ENCODE measurements around the gene TSACC.
"Not testable (repeated sequence)": the region's sequence is repeated elsewhere in the genome, so short reads cannot be mapped to it uniquely, and the experiment has no call there.

The TSACC gene

DNA sequence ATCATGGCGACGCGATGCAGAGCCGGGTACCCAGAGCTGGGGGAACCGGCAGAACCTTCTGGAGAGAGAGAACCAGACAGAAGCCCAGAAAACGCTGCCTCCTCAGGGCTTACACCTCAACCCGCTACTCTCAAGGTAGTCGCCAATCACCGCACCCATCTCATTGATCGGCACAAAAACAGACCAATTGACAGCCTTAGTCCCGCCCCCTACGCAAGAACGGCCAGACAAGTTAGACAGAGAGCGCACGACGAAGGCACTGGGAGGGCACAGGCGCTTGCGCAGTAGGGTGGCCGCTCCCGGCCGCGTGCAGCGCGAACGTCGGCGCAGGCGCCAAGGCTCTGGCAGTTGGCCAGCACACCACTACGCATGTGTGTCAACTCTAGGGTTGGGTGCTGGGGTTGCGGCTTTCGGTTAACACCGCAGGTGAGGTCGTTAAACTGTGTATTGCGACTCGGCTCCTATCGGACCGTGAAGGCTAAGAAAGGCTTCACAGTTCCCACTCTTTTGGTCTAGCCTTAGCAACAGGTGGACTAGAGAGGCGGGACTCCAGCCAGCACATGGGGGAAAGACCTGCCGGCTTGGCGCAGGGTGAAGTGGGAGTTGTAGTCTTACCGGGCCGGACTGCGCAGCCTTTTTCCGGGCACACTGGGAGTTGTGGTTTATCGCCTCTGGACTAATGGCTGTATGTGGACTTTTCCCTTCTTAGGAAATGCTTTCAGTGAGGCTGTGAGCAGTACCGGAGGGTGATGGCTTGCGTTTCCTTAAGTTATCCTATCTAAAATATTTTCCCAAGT is at the start of gene TSACC, which contains the start of gene CCT3:
TSACC (plus strand) TSS at position 347 of the 797 bp plus-strand sequence. CDS start 1,232 bp downstream, outside the sequence.
CCT3 (minus strand) TSS at position 113 of the 797 bp plus-strand sequence; CDS start at position 5, 108 bp downstream.
- DNase-seq (ENCODE audit: low read depth in 2 of 2), result peak; percentile 97 to 99

DNA sequence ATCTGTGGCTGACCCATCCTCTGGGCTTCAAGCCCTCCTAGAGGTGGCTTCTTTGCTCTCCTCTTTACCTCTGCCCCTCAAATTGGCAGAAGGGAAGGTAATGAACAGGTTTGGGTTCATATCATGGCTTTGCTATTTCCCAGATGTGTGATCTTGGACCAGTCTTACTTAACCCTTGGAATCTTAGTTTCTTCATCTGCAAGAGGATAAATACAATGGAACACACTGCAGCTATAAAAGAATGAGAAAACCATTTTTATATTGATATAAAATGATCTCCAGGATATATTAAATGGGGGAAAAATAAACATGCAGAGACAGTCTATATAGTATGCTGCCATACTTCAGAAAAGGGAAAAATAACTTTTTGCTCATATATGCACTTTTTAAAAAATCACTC is 48.5 kb upstream of the TSACC start:
- no peak for DNase-seq (ENCODE audit: low read depth in 2 of 2)

DNA sequence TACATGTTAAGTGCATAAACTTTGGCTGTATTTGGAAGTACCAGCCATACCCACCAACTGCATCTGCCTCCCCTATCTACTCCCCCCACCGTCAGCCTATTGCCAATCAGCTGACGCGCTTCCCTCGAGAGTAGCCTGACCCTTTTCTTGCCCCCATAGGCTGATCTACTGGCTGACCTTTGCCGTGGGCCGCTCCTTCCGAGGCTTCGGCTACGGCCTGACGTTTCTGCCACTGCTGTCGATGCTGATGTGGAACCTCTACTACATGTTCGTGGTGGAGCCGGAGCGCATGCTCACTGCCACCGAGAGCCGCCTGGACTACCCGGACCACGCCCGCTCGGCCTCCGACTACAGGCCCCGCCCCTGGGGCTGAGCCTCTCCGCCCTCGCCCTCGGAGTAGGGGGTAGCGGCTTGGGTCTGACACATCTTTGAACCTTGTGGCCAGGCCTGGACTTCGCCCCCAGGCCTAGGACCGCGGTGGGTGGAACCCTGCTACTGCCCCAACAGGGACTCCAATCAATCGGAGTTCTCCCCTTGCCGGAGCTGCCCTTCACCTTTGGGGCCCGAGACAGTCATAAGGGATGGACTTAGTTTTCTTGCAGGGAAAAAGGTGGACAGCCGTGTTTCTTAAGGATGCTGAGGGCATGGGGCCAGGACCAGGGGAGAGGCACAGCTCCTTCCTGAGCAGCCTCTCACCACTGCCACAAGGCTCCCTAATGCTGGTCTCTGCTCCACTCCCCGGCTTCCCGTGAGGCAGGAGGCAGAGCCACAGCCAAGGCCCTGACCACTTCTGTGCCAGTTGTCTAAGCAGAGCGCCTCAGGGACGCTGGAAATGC is 46.9 kb upstream of the TSACC start:
- no peak for DNase-seq (ENCODE audit: low read depth in 2 of 2)

DNA sequence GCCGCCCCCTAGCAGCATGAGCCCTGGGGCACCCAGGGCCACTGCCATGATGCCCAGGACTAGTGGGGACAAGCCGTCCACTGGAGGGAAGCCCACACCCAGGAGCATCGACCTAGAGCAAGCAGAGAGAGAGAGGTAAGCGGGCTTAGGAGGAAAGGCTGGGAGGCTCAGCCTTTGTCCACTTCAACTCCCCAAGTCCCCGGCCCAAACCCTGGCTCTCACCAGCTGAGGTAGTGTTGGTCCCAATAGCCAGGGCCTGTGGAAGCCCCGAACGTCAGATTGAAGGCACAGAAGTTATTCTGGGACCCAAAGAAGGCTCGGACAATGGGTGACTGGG is 45.3 kb upstream of the TSACC start:
- no peak for DNase-seq (ENCODE audit: low read depth in 2 of 2)

DNA sequence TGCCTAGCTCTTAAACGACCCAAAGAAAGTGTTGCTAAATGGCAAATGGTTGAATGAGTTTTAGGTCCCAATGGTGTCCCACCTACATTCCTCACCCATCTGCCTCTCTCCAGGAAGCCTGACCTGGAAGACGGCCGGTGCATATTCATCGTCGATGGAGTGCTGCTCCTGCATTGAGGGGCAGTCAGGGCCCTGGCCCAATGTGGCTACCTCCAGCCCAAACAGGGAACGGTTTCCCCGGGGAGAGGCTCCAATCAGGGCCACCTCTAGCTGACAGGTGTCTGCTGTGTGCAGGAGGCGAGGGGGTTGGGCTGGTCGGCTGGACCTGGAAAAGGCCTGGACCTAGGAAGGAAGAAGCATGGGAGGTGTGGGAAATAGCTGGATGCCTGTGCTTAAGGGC is 44.4 kb upstream of the TSACC start:
- DNase-seq (ENCODE audit: low read depth in 2 of 2), result no peak

DNA sequence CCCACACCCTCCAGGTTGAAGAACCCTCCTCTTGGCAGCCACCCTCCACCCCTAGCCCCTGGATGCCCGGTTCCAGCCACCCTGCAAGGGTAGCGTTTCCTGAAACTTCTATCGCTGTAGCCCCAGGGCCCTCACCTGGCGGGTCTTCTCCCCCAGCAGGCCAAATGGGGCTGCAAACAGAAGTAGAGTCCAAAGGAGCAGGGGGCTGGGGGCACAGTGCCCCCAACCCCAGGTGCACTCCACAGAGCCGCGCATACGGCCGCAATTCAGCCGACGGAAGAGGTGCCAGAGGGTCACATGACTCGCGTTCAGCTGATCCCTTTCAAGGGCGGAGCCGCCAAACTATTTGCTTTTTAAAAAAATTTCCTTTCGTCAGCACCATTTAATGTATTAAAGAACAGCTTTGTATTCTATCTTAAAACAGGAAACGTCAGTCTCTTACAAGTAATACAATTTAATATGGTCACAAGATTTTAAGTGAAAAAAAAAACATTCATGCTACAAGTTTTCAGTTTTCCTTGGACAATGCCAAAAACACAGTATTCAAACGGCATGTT is 42.9 kb upstream of the TSACC start, which contains the start of gene GLMP:
GLMP (minus strand) TSS at position 289 of the 557 bp plus-strand sequence; CDS start at position 255, 34 bp downstream.
- DNase-seq (ENCODE audit: low read depth in 2 of 2), result peak; percentile 24 to 25

DNA sequence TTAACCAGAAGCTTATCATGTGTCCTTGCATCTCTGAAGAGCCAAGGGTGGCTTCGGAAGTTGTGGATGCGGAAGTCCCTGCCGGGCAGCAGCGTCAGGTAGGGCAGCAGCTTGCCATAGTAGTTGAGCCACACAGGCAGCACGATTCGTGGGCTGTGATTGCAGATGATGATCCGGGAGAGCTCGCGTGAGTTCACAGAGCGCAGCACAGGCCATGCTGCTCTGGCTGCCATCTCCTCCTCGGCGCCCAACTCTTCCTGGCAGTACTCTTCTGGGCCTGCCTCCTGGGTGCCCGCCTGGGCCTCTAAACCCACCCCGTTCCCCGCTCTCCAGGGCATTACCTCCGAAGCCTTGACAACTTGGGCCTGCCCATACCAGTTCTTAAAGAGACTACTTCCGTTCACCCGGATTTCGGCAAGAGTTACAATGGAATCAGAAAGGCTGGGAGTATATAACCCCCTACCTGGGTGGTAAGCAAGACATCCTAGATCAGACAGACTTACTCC is 39.4 kb upstream of the TSACC start, which contains the start of gene VHLL:
VHLL (minus strand) TSS at position 456 of the 506 bp plus-strand sequence; CDS start at position 338, 118 bp downstream.
- DNase-seq (ENCODE audit: low read depth in 2 of 2), result no peak

DNA sequence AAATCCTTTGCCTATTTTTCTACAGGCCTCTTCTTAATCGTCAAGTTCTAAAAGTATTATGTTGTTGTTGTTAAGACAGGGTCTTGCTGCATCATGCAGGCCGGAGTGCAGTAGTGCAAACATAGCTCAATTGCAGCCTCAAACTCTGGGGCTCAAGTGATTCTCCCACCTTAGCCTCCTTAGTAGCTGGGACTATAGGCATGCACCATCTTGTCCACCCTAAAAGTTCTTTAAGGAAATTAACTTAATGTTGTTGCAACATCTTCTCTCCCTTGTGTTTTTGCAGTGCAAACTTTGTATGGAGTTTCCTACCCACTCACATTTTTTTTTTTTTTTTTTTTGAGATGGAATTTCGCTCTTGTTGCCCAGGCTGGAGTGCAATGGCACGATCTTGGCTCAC is 35.1 kb upstream of the TSACC start:
- DNase-seq (ENCODE audit: low read depth in 2 of 2), result no peak

DNA sequence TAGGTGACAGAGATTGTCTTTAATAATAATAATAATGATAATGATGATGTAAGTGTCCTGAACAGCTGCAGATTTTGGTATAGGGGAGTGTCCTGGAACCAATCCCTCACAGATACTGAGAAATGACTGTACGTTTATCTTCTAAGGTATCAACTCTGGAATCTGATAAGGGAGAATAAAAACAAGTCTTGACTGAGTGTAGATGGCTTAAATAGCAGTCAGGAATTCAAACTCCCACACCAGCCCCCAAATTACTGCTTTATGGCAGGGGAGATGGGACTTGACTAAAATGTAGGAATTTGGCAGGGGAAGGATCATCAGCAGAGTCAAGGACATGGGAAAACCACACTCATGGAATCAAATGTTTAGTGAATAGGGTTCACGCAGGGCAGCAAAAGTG is 33.1 kb upstream of the TSACC start:
- no peak for DNase-seq (ENCODE audit: low read depth in 2 of 2)

DNA sequence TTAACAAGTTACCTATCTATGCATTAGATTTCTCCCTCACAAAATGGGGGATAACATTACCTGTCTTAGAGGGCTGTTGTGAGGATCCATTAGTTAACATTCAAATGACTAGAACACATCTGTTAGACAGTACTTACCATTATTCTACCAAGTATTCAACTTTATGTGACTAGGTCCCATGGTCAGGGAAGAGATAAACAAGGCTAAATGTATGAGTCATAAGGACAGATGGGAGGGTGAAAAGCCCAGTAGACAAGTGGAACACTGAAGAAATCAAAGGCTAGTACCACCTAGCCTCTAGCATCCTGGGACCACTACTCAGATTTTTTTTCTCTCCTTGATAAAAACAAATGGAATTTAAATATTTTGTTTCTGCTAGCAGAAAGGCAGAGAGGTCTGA is 30.2 kb upstream of the TSACC start:
- no peak for DNase-seq (ENCODE audit: low read depth in 2 of 2)

DNA sequence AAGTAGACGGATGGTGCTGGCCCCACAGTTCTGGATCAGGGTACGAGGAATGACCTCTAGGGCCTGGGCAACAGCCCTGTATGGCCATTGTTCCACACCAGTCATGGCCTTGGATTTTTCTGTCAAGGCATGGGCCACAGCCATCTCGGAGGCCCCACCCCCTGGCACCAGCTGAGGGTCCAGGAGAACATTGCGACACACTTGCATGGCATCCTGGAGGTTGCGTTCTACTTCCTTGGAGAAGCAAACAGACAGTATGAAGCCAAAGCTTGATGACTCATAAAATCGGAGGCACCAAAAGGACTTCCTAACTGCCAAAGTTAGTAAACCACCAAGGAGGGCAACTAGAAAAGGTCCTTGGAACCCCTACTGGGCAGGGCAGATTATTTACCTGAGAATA is 27.4 kb upstream of the TSACC start:
- no peak for DNase-seq (ENCODE audit: low read depth in 2 of 2)

DNA sequence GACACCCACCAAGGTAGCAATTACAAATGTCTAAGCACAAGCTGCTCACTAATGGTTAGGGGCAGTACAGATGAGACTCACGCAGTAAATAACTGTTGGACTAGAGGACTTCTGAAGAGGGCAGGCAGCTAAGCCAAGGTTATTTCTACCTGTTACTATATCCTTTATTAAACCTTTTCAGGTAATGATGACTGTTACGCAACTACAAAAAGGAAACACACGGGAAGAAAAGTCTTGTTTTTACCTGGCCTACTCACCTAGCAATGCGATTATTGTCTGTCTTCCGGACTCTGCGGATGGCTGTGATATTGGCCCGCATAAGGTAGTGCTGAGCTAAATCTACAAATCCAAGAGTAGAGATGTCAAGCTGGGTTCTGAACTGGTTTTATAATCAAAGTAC is 21.4 kb upstream of the TSACC start:
- no peak for DNase-seq (ENCODE audit: low read depth in 2 of 2)

DNA sequence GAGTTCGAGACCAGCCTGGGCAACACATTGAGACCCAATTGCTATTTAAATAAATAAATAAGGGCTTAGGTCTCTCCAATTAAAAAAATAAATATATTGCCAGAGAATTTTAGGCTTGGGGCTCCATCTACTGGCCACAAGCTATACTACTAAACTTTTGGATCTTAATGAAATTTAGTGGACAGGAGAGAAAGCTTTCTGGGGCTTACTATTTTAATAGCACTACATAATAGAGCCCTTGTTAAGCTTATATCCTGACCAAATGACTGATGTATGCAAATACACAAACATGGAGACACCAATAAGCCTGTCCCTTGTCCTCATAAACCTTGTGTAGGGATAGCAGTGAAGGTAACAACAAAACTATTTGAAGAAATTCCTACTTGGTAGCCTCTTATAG is 18.7 kb upstream of the TSACC start:
- DNase-seq (ENCODE audit: low read depth in 2 of 2), result no peak

DNA sequence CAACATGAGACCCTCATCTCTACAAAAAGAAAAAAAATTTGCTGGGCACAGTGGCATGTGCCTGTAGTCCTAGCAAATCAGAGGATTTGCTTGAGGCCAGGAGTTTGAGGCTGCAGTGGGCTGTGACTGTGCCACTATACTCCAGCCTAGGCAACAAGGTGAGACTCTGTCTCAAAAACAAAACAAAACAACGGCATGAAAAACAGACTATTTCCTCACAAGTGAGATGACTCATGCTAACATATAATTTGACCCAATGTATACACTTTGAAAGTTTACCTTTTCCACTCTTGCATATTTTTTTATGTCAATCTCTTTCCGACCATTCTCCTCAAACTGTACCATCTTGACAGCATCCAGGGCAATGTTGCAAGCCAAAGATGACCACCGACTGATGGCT is 17.8 kb upstream of the TSACC start:
- DNase-seq (ENCODE audit: low read depth in 2 of 2), result no peak

DNA sequence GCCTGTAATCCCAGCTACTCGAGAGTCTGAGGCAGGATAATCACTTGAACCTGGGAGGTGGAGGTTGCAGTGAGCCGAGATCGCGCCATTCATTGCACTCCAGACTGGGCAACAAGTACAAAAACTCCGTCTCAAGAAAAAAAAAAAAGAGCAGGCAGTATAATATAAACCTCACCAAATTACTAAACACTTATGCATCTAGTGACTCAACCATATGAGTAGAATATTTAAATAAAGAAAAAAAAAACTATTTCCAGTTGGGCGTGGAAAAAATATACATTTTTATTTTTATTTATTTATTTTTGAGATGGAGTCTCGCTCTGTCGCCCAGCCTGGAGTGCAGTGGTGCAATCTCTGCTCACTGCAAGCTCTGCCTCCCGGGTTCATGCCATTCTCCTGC is 15.1 kb upstream of the TSACC start:
- DNase-seq (ENCODE audit: low read depth in 2 of 2), result not testable (repeated sequence)

DNA sequence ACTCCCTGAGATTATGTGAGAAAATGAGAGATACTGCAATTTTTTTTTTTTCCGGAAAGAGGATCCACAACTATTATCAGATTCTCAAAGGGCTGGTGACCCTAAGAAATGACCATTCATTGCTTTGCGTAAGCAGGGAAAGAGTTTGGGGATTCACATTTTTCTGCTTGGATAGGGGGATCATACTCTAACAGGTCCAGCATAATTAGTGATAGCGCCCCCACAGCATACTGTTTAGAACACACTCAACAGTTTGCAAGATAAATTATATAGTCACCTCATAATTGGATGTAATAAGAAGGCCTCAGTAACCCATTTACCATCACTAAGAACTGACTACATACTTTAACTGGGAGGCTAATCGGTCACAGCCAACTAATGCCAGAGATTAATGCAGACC is 2.1 kb upstream of the TSACC start:
- no peak for DNase-seq (ENCODE audit: low read depth in 2 of 2)

DNA sequence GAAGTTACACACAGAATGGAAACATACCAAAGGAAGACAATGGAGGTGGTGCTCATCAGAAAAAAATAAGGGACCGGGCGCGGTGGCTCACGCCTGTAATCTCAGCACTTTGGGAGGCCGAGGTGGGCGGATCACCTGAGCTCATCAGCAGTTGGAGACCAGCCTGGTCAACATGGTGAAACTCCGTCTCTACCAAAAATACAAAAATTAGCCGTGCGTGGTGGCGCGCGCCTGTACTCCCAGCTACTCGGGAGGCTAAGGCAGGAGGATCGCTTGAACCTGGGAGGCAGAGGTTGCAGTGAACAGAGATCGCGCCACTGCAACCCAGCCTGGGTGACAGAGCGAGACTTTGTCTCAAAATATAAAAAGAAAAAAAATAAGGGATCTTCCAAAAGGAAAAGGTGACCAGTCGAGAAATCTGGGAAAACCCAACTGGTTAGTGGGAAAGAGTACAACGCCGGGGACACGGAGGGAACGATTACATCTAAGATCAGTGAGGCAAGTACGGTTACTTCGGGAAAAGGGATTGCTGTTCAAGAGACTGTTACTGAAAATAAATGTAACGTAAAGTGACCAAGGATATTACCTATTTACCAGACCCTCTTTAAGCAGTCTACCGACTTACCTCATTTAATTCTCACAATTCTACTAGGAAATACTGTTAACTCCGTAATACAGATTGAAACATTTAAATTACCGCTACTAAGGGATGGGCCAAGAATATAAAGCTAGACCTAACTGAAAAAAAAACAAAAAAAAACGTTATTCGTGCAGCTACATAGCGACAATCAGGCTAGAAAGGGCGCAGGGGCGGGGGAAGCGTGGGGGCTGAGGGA is 1.1 kb upstream of the TSACC start:
- DNase-seq (ENCODE audit: low read depth in 2 of 2), result no peak

DNA sequence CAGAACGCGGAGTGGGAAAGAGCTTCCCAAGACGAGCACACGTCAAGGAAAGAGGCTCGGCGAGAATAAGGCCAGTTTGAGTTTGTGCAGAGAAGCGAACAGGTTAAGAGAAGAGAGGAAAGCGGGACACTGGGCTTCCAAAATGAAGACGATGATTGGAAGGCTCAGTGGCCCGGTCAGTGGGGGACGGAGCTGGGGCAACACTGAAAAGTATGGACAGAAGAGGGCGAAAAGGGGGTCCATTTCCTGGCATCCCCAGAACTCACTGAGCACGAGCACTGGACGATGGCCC is 492 bp upstream of the TSACC start:
- no peak for DNase-seq (ENCODE audit: low read depth in 2 of 2)

DNA sequence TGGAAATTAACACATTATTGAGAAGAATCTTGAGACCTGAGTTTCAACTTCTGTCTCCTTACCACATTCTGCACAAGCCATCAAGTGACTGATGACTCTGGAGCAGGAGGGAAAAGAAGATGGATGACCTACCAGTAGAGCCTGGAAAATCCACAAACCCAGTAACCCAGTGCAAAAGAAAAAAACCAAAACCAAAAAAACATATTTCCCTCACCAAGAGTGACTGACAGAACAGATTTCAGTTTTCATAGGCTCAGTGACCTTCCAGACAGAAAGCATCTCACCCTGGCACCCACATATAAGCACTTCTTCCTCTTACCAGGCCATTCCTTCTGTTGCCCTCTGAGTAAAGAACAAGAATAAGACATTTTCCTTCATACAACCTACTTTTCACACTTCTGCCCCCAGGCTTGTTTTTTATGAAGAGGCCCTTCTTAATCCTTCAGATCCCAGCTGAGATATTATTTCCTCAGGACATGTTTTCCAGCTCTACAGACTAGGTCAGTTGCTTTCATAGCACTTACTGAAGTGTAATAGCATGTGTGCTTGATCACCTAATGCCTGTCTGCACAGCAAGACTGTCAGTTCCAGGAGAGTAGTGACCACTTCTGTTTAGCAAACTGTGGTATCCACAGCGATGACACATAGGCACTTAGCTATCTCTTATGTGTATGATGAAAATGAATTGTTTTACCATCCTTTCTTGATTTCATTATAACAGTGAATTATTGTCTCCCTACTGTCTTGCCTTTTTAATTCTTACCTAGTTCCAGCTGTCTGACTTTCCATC is 4.0 kb downstream of the TSACC start:
- DNase-seq (ENCODE audit: low read depth in 2 of 2), result no peak

DNA sequence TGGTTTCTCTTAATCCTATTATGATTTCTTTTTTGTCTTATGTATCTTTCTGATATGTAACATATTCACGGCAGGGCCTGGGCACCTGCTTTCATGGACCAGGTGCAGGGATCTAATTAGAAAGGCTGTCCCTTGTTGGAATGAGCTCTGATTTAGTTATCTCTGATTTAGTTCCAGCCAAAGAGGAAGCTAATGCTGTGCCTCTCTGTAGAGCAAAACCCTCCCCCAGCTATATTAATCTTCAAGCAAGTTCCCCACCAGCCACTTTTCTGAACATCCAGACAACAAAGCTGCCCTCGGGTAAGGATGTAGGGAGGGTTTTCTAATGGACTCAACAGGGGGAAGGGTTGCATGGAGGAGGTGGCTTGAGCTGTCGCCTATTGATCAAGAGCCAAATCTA is 6.1 kb downstream of the TSACC start:
- DNase-seq (ENCODE audit: low read depth in 2 of 2), result no peak

DNA sequence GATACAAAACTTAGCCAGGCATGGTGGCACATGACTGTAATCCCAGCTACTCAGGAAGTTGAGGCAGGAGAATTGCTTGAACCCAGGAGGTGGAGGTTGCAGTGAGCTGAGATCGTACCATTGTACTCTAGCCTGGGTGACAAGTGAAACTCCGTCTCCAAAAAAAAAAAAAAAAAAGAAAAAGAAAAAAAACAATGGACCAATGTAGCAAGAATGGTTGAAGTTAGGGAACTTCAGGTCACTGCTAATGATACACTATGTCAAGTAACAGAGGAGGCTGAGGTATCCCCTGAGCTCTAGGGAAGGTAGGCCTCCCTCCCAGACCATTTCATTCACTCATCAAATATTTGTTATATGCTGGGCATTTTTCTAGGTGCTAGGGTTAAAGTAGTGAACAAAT is 7.7 kb downstream of the TSACC start:
- not testable (repeated sequence) for DNase-seq (ENCODE audit: low read depth in 2 of 2)

Measured in stimulated activated CD8-positive, alpha-beta memory T cell treated with anti-CD3 and anti-CD28 coated beads, Interleukin-2, amount 100 ng/mL, for 1 hour (primary cell).